Loucy (cell line): Measurements from ENCODE around the gene AHCYL1.

Experiments
- EZH2phosphoT487 ChIP-seq: fragments of 200-600 bp; IDR thresholded peaks from 2 replicates; pipeline ENCODE4 v1.6.1; 2018; ENCODE audit warnings: antibody characterized with exemption, mild to moderate bottlenecking, moderate library complexity, borderline replicate concordance
- TF ChIP-seq, protein P1 (sequence below): fragments of 200-600 bp; sonication (generic); conservative IDR thresholded peaks from 2 replicates; pipeline ENCODE4 v1.5.1; 2014; ENCODE audit warnings: mild to moderate bottlenecking, antibody characterized with exemption, low read length

DNA sequence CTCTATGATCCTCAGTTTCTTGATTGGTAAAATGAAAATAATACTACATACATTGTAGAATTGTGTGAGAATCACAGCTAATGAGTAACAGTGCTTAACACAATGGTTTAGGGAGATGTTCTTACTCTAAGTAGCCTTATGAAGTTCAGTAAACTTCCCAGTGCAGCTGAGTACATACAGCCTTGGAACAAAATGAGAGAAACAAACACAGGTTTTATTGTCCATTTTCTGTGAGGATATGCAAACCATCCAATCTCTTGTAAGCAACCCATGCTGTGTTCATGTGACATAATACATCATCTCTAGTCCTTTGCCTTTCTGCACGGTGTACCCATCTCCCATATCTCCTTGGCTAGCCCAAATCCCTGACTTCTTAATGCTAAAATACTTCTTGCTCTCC lies 35.2 kb downstream of the AHCYL1 start:
- TF ChIP-seq, protein P1, sequence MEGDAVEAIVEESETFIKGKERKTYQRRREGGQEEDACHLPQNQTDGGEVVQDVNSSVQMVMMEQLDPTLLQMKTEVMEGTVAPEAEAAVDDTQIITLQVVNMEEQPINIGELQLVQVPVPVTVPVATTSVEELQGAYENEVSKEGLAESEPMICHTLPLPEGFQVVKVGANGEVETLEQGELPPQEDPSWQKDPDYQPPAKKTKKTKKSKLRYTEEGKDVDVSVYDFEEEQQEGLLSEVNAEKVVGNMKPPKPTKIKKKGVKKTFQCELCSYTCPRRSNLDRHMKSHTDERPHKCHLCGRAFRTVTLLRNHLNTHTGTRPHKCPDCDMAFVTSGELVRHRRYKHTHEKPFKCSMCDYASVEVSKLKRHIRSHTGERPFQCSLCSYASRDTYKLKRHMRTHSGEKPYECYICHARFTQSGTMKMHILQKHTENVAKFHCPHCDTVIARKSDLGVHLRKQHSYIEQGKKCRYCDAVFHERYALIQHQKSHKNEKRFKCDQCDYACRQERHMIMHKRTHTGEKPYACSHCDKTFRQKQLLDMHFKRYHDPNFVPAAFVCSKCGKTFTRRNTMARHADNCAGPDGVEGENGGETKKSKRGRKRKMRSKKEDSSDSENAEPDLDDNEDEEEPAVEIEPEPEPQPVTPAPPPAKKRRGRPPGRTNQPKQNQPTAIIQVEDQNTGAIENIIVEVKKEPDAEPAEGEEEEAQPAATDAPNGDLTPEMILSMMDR: no peak
- no peak for TF ChIP-seq EZH2phosphoT487
